GM10847 (cell line): ENCODE data around the gene PTPRB.

ENCODE experiments used
- POLR2A ChIP-seq: IDR thresholded peaks from 2 replicates; pipeline ENCODE4 v1.6.1; 2011; ENCODE audit not compliant: insufficient read length; ENCODE audit errors: extremely low read depth

PTPRB gene

DNA sequence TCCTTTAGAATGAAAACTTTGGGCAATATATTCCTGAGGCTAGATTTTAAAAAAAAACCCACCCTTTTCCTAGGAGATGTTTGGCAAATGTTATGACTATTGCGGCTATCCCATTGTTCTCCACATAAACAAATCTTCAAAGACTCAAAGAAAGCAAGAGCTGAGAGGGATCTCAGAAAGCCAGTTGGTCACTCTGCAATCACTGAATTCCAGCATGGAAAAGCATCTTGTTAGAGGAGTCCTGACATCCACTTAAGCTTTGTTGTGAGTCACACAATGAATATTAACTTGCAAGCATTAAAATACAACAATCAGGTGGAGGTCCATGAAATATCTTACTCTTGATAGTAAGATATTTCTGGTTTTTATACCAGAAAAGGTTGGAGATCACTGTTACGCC is 11.0 kb upstream of the PTPRB start:
- TF ChIP-seq POLR2A, result no peak

DNA sequence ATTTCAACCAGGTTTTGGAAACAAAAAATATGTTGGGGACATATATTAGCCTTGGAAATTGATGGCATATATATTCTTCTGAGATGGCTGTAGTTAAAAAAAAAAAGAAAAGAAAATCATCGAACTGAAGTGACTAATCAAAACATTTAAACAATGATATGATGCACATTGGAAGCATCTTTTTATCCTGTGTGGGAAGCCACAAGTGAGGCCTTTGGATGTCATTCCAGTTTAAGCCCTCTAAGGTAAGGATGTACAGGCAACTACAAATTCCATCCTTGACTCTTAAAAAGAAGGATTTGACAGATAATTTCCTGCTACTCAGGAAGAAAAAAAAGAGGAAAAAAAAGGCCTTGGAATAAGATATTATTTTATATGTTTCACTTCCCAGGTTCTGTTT is 9.6 kb upstream of the PTPRB start:
- TF ChIP-seq POLR2A, result no peak

DNA sequence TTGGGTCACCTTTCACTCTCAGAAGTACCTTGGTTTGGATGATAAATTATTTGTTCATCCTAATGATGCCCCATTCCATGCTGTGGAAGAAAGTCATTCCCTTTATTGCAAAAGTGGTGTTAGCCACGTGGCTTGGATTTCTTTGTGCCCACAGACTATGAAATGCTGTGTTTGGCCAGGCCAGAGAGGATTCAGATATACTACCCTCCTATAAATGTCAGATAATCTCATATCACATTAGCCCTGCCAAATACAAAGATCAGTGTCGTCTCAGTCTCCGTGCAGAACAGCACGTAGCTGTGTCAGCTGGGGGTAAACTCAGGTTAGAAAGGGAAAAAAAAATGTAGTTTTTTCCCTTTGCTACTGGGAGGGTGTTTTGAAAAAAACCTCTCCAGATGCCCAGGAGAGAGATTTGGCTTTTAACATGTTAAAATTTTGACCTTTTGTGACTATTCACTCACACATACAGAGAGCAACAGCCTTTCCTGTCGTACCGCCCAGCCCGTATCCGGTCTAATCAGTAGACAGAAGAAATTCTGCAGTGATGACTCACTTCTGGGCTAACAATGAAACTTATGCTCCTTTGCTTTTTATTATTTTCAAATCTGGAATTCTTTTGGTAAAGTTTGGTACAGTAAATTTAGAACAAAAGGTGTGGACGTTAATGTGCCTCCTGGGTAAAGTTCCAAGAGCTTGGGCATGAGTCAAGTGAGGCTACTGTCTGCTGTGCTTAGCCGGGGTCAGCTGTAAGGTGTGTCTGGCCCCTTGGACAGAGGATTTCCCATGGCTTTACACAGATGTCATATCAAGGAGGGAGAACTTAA is 8.5 kb upstream of the PTPRB start:
- no peak for TF ChIP-seq POLR2A

DNA sequence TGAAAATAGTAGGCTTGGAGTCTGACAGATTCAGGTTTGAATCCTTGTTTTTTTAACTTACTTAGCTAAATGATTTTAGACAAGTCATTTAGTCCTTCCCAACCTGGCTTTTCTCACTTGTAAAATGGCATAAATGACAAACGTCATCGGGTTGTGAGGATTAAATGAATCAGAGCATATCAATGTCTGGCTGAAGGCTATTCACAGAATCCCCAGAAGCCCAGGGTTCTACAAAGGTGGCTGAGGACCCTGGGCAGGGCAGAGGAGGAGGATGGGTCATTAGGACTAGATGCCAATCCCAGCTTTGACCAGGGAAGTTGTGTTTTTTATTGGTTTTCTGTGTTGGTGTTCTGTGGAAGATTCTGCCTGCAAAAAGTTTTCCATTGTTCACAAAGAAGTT is 7.6 kb upstream of the PTPRB start:
- no peak for TF ChIP-seq POLR2A

DNA sequence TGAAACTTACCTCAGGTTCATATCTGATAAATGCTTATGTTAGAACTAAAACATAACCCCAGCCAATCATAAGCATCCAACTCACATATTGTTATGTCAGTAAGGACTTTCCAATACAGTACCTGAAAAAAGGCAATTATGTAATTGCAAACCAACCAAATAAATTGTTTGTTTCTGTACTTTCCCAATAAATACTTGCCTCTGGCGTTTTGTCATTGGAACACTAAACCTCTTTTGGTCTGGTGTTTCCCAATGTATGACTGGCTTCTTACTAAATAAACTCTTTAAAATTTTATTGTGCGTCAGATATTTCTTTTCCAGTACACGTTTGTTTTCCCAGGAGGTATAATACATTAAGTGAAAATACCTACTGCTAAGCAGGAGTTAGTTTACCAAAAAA is 6.7 kb upstream of the PTPRB start:
- no peak for TF ChIP-seq POLR2A

DNA sequence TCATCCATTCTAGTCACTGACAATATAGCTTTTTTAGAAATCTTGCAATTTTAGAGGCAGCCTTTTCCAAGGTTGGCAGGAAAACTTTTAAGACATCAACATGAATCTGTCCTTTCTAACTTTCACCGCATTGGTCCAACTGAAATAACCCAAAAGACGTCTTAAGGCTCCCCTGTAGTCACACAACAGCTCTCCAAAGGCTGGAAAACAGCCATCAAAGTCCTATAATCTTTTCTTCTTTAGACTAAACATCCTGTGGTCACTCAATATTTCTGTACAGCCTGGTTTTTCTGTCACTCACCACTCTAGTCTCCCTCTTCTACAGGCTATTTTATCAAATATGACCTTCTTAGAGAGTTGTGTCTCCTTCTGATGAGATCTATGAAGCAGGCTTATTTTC is 4.5 kb upstream of the PTPRB start:
- no peak for TF ChIP-seq POLR2A

DNA sequence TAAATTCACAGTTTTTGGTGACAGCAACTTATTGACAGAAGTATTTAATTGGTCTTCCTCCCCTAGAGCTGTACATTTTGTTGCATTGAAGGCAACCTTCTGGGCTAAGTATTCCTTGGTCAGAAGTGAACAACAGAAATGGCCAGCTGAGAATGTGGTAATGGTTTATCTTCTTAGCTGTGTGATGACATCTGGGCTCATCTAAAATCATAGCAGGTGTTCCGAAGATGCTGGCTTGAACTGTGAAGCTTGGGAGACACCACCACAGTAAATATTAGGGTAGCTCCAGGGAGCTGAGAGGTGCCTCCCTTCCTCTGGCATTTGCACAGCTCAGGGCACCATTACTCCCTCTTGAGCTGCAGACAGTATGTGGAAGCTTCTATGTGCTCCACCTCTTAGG is 3.7 kb upstream of the PTPRB start:
- no peak for TF ChIP-seq POLR2A

DNA sequence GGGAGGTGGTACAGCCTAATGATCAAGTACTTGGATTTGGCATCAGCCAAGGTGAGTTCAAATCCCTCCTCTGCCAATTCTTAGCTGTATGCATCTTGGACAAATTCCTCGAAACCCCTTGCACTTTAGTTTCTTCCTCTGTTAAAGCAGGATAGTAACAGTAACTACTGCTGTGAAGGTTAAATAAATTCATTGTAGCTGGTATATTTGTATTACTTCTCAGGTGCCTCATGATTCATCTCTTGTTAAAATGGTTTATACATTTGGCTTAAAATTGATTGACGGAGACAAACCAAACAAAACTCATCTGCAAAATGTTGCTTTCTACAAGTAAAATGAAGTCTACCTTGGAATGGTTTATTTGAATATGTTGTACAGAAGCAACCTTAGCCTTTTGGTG is 2.3 kb upstream of the PTPRB start:
- TF ChIP-seq POLR2A, result no peak

DNA sequence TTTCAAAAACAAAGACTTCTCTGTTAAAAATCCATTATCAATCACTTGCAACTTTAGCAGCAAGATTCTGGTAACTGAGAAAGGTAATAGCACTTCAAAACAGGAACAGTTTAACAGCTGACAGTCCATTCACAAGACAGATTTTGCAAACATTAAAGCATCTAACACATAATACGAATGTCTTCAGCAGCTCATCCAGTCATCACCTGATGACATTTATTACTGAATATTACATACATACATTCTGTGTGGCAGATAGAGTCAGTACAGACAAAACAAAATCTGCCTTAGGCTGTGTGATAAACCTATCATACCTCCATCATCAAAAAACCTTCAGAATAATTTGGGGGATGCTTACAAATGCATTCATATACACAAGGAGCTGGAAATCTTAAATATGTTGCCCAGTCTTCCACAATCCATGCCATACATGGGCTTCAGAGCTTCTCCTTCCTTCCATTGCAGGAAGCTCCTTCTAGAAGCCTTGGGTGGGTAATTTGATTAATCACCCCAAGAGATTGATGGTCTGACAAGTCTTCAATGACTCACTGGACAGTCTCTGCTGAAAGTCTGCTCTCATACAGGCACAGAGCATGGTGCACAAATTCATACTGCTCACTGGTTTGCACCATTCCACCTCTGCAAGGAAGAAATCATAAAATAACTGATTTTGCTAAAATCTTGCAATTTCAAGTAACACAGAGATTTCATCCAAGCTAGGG is 1.6 kb upstream of the PTPRB start:
- TF ChIP-seq POLR2A, result no peak

DNA sequence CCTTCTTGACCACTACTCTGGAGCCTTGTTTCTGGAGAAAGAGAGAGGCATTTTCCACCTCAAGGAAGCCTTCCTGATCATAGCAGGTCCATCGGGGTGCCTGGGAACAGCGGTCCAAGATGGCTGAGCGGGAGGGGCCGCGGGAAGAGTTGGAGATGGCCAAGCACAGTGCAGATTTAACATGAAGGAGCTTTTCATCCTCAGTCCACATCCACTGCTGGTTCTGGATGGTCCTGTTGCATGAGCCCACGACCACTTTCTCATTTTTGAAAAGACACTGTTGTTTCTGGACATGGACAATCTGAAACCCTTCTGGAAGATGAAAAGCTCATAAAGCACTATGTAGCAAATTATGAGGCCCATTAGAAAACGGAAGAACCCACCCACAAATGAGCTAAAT is 1.5 kb downstream of the PTPRB start:
- no peak for TF ChIP-seq POLR2A

DNA sequence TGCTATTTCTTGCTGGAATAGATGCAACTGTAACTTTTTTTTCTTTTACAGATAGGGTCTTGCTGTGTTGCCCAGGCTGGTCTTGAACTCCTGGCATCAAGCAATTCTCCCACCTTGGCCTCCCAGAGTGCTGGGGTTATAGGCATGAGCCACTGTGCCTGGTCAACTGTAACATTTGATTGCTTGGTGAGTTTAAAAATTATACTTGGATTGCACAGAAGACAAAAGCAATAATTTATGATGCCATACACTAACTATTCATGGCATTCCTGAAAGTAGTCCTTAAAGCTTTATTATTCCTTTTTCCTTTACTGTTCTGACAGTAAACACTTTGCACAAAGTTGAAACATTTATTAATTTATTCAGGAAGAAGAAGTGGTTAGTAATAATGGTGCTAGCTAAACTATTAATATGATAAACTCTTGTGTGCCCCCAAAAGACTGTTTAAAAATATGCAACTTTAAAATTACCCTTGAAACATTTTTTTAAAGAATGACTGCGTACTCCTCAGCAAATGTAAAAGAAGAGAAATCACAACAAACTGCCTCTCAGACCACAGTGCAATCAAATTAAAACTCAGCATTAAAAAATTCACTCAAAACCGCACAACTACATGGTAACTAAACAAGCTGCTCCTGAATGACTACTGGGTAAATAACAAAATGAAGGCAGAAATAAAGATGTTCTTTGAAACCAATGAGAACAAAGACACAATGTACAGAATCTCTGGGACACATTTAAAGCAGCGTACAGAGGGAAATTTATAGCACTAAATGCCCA is 8.3 kb downstream of the PTPRB start:
- TF ChIP-seq POLR2A, result no peak

DNA sequence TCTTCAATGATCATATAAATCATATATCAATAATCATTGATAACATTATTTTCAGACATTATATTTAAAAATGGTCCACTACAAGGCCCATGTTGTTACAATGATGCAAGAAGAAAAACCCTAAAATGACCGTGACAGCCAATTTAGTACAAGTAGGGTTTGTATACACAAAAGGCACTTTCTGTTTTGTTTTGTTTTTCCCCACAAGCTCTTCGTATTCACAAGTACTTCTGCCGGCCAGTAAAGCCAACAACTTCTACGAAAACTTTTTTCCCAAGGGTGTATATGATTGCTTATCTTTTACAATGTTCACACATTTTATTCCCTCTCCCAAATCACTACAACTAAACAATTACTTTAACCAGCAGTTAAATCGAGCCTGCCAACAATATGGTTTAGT is 9.6 kb downstream of the PTPRB start:
- no peak for TF ChIP-seq POLR2A

DNA sequence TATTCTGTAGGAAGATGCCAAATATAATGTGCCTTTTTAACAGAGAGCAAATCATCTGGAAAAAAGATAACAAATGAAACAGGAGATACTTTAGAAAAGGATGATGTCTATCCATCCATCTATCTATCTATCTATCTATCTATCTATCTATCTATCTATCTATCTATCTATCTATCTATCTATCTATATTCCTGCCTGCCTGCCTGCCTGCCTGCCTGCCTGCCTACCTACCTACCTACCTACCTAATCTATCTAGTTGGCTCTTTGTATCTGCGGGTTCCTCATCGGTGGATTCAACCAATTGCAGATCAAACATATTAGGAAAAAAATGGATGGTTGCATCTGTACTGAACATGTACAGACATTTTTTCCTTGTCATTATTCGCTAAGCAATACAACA is 11.0 kb downstream of the PTPRB start:
- no peak for TF ChIP-seq POLR2A

DNA sequence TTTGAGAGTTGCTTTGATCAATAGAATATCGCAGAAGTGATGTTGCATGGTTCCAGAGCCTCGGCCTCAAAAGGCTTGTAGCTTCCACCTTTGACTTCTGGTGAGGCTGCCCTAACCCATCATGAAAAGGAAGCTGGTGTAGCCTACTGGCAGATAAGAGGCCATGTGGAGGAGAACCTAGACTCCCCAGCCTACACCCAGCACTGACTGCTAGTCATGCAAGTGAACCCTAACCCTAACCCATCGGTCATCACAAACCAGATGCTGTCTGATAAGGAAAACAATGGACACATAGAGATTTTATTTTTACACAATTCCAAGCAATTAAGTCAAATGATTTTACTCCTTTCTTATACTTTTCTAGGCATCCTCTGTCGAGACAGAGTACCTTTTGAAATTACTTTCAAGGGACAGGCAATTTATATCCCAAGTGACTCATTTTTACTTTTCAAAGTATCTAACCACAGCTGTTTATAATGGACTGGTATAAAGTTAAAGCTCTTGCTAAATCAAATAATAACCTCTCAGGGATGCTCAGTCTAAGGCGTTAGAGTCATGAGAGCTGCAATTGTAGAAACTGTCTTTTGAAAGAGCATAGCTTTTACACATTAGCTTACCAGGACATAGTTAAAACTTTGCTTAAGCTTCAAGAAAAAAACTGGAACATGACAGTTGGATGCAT is 17.6 kb downstream of the PTPRB start:
- no peak for TF ChIP-seq POLR2A

DNA sequence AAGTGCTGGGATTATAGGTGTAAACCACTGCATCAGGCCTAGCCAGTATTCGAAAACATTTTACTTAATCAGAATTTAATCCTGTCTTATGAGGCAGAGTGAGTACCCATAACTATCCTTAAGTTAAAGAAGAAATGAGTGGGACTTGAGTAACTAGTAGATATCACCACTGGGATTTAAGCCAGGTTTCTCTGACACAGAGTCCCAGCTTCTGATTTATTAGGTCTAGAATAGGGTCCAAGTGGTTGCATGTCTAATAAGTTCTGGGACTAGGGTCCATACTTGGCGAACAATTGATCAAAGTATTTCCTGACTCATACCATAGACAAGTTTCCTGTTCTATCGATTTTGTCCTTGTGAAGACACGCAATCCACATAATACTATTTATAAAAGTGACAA is 18.9 kb downstream of the PTPRB start:
- TF ChIP-seq POLR2A, result no peak
